GM12878 (cell line): ENCODE data around the gene CARD11. TPM values are rescaled to one million over a fixed set of nuclear protein-coding genes. Genes with fewer than 3 reads are reported as not detected.

ENCODE experiments used
- ATAC-seq: fragments of 200-7000 bp; cut with Tn5 transposase; 3 replicates; pipeline ENCODE4 v1.9.1; 2020; ENCODE audit warnings: mild to moderate bottlenecking, moderate library complexity
- BruUV-seq: library from RNA; stranded (reverse); fragments of 400-500 nt; replicated peaks from 2 replicates; lab custom pipeline; 2021; lab: Mats Ljungman, UMichigan
- CTCF ChIA-PET: fragments of 300-600 bp; sonication (Branson Sonifier 250); formaldehyde crosslinking; extraction: SDS; loops from one replicate; lab custom pipeline; 2021; ENCODE audit warnings: inconsistent platforms; lab: Yijun Ruan, JAX
- POLR2A ChIA-PET: fragments of 350-600 bp; formaldehyde crosslinking; extraction: SDS; loops from one replicate; lab custom pipeline; 2021; ENCODE audit warnings: inconsistent platforms; lab: Charles Lee
- RAD21 ChIA-PET: fragments of 300-600 bp; sonication (Branson Sonifier 250); formaldehyde crosslinking; loops from one replicate; lab custom pipeline; 2023; ENCODE audit warnings: antibody characterized with exemption; ENCODE audit not compliant: unreplicated experiment; lab: Charles Lee
- SMC1A ChIA-PET: fragments of 300-600 bp; sonication (Branson Sonifier 250); formaldehyde crosslinking; loops from one replicate; lab custom pipeline; 2023; ENCODE audit not compliant: unreplicated experiment, uncharacterized antibody; lab: Charles Lee
- DNase-seq: peaks from one replicate; pipeline ENCODE4 v3.0.0-alpha.2; 2011; ENCODE audit warnings: low read depth, low spot score
- FAIRE-seq: peaks from 3 replicates; lab custom pipeline; 2011; peaks lifted over from hg19 to GRCh38; lab: Jason Lieb, UNC
- H2AFZ ChIP-seq: 2 replicates; pipeline ENCODE4 v1.6.0; 2011; ENCODE audit warnings: low read depth, low read length, control low read depth; ENCODE audit not compliant: control insufficient read depth
- H3K27ac ChIP-seq: 2 replicates; pipeline ENCODE4 v1.5.1; 2011; ENCODE audit warnings: control low read depth; ENCODE audit not compliant: control insufficient read depth, insufficient read depth
- H3K27me3 ChIP-seq, 2 experiments: replicated peaks in 1 of 2; 2 replicates each; pipeline versions ENCODE4 v1.6.0 to v1.6.1; 2011; ENCODE audit warnings: low read length in 1 of 2; ENCODE audit not compliant: control insufficient read depth in 2 of 2, insufficient read depth in 2 of 2
- H3K36me3 ChIP-seq, 2 experiments: 2 replicates each; pipeline ENCODE4 v1.5.1; 2011; ENCODE audit warnings: low read length in 1 of 2; ENCODE audit not compliant: control insufficient read depth in 2 of 2, insufficient read depth in 2 of 2
- H3K4me1 ChIP-seq: 2 replicates; pipeline ENCODE4 v1.6.1; 2011; ENCODE audit warnings: mild to moderate bottlenecking, low read length, moderate library complexity, mixed read lengths; ENCODE audit not compliant: control insufficient read depth, insufficient read depth
- H3K4me2 ChIP-seq: 2 replicates; pipeline ENCODE4 v1.6.0; 2011; ENCODE audit warnings: control low read depth; ENCODE audit not compliant: control insufficient read depth, insufficient read depth
- H3K4me3 ChIP-seq: fragments of 200-600 bp; sonication (generic); 2 replicates; pipeline ENCODE4 v1.5.1; 2016
- H3K79me2 ChIP-seq: 2 replicates; pipeline ENCODE4 v1.6.0; 2011; ENCODE audit warnings: low read length; ENCODE audit not compliant: control insufficient read depth, insufficient read depth
- H3K9ac ChIP-seq: 2 replicates; pipeline ENCODE4 v1.8.0; 2011; ENCODE audit warnings: low read length, control low read depth, mixed read lengths; ENCODE audit not compliant: control insufficient read depth, insufficient read depth
- H3K9me3 ChIP-seq: replicated peaks from 3 replicates; pipeline ENCODE4 v1.5.1; 2011; ENCODE audit warnings: mild to moderate bottlenecking, low read length; ENCODE audit not compliant: control insufficient read depth, insufficient read depth
- H4K20me1 ChIP-seq: 2 replicates; pipeline ENCODE4 v1.6.0; 2011; ENCODE audit not compliant: control insufficient read depth, insufficient read depth
- ATF2 ChIP-seq: IDR thresholded peaks from 2 replicates; pipeline ENCODE4 v1.6.1; 2012; ENCODE audit warnings: low read length, inconsistent platforms
- CBFB ChIP-seq: IDR thresholded peaks from 2 replicates; pipeline ENCODE4 v1.6.1; 2016; ENCODE audit warnings: antibody characterized with exemption, low read depth
- CHD4 ChIP-seq: fragments of 200-600 bp; sonication (generic); IDR thresholded peaks from 2 replicates; pipeline ENCODE4 v1.6.1; 2016; ENCODE audit warnings: mild to moderate bottlenecking
- IKZF1 ChIP-seq: fragments of 450-650 bp; conservative IDR thresholded peaks from 2 replicates; pipeline ENCODE4 v1.6.1; 2017; ENCODE audit warnings: antibody characterized with exemption, mild to moderate bottlenecking
- MTA3 ChIP-seq: IDR thresholded peaks from 2 replicates; pipeline ENCODE4 v1.6.1; 2012; ENCODE audit warnings: low read length, inconsistent platforms, borderline replicate concordance
- TAF1 ChIP-seq: IDR thresholded peaks from 2 replicates; pipeline ENCODE4 v1.6.1; 2011; ENCODE audit warnings: mild to moderate bottlenecking, low read depth, low read length, borderline replicate concordance
- ZBTB4 ChIP-seq: fragments of 450-650 bp; formaldehyde crosslinking; IDR thresholded peaks from 2 replicates; pipeline ENCODE4 v1.4.0; 2022; ENCODE audit warnings: mild to moderate bottlenecking, moderate library complexity
- WGBS: methylation state at CpG from one replicate; pipeline ENCODE4 v1.1.6; 2016; ENCODE audit warnings: low lambda C conversion rate; ENCODE audit not compliant: insufficient replicate concordance, insufficient coverage; ENCODE audit errors: missing lambda C conversion rate; 5-methylcytosine and 5-hydroxymethylcytosine counted together
- in situ Hi-C: fragments of 300-500 bp; cut with MboI; formaldehyde crosslinking; loops from 9 replicates; pipeline ENCODE4 v1.14.3; 2018; ENCODE audit warnings: mixed read lengths
- intact Hi-C: fragments of 100-400 bp; cut with micrococcal nuclease; formaldehyde crosslinking; loops from one replicate; pipeline ENCODE4 v1.14.2; 2022; ENCODE audit not compliant: unreplicated experiment
- polyA plus RNA-seq, 11 experiments: library from polyadenylated mRNA; depleted of rRNA in 4 of 11; unstranded in 6 of 11; stranded (reverse) in 5 of 11; fragments of >200 nt; fragmentation: Nextera tagmentation in 4 of 11; fragmentation: Illumina TruSeq in 1 of 11; extraction: Ambion mirVana in 4 of 11; extraction: Trizol in 1 of 11; gene quantifications; 1 replicate in 1 of 11; 2 replicates in 10 of 11; pipeline versions ENCODE4 v1.2.1 to v1.2.3, GENCODE V29; 2011 to 2016; ENCODE audit warnings: inconsistent platforms in 2 of 11, missing spikeins in 2 of 11, low read depth in 1 of 11
- total RNA-seq, 4 experiments: library from RNA; depleted of rRNA in 3 of 4; stranded (reverse); fragments of >200 nt in 3 of 4; fragmentation: Illumina TruSeq in 1 of 4; extraction: Trizol in 1 of 4; gene quantifications; 2 replicates each; pipeline versions ENCODE4 v1.2.1 to v1.2.3, GENCODE V29; 2013 to 2021

Gene CARD11
- total and polyA plus RNA-seq, 10 of the 15 experiments (the other 5 are each of a cell fraction or from before 2014, with no cell fraction given): 0.27 to 72.0 (median 28.4) TPM

- in situ Hi-C loops (no loop called here), intact Hi-C loops (no loop called here)
- Histone ChIP-seq H3K36me3 (peaks cover 0 to 8% of the 10 kb centered on the region in 2 experiments; a peak in 2 of 4 replicates), H4K20me1 (no peaks in the 10 kb centered on the region), H3K9ac (no peak overlapping the region), H2AFZ (no peak overlapping the region), H3K4me1 (no peaks in the 10 kb centered on the region), H3K4me3 (no peak overlapping the region), H3K4me2 (no peak overlapping the region), H3K27ac (no peak overlapping the region), H3K27me3 (no peaks in the 10 kb centered on the region), H3K79me2 (no peaks in the 10 kb centered on the region; the same call in 1 of the 2 replicates), H3K9me3 (no peaks in the 10 kb centered on the region; the same call in 2 of the 3 replicates)
- no peak for ATAC-seq
- SMC1A ChIA-PET: no interaction called here
- WGBS: 92% methylated on average over 7 of the region's 7 CpGs
- RAD21 ChIA-PET: no interaction called here
- TF ChIP-seq TAF1 (no peak), ATF2 (no peak), ZBTB4 (CRISPR knock-in tag) (no peak), CHD4 (no peak), IKZF1 (no peak), MTA3 (no peak), CBFB (no peak)
- CTCF ChIA-PET: no interaction called here
- POLR2A ChIA-PET: no interaction called here
- no peak for DNase-seq
- no TSS peak for BruUV-seq
- FAIRE-seq: no peak
These were observed 41.0 kb downstream of the CARD11 start for GRCh38 chr7:3002631-3003030.
